WTC11 (cell line): ENCODE results near the gene ALKBH8. TPM values are rescaled to one million over a fixed set of nuclear protein-coding genes. Genes with fewer than 3 reads are reported as not detected.

ENCODE experiments used
- ATAC-seq: fragments of 200-7000 bp; cut with Tn5 transposase; 2 replicates; pipeline ENCODE4 v1.10.0; 2021; ENCODE audit warnings: mild to moderate bottlenecking, moderate library complexity
- CTCF ChIA-PET: fragments of 300-600 bp; sonication (Branson Sonifier 250); formaldehyde crosslinking; loops from one replicate; lab custom pipeline; 2021; ENCODE audit warnings: antibody characterized with exemption; lab: Charles Lee
- POLR2A ChIA-PET: fragments of 350-600 bp; sonication (Branson Sonifier 250); formaldehyde crosslinking; loops from one replicate; lab custom pipeline; 2021; ENCODE audit warnings: antibody characterized with exemption; lab: Charles Lee
- DNase-seq: peaks from one replicate; pipeline ENCODE4 v3.0.0; 2021; ENCODE audit warnings: low spot score
- H3K27ac Mint-ChIP-seq: 2 replicates; pipeline ENCODE4 v1.8.0; 2021; ENCODE audit warnings: mixed read lengths
- H3K27me3 Mint-ChIP-seq: 2 replicates; pipeline ENCODE4 v1.8.0; 2021; ENCODE audit warnings: low read depth, mild to moderate bottlenecking, moderate library complexity, mixed read lengths
- H3K36me3 Mint-ChIP-seq: 2 replicates; pipeline ENCODE4 v1.8.0; 2021; ENCODE audit warnings: mixed read lengths
- H3K4me1 Mint-ChIP-seq: 2 replicates; pipeline ENCODE4 v1.8.0; 2022; ENCODE audit warnings: mixed read lengths
- H3K4me3 Mint-ChIP-seq: 2 replicates; pipeline ENCODE4 v1.8.0; 2021; ENCODE audit warnings: mild to moderate bottlenecking, moderate library complexity, mixed read lengths
- H3K9me3 Mint-ChIP-seq: 2 replicates; pipeline ENCODE4 v1.8.0; 2021; ENCODE audit warnings: mixed read lengths
- AFF4 ChIP-seq: sonication (generic); formaldehyde crosslinking; IDR thresholded peaks from 2 replicates; pipeline ENCODE4 v1.8.1; 2023; ENCODE audit warnings: mild to moderate bottlenecking, missing genetic modification reagents, borderline replicate concordance
- ATF6 ChIP-seq: sonication (generic); formaldehyde crosslinking; IDR thresholded peaks from 2 replicates; pipeline ENCODE4 v1.8.1; 2023; ENCODE audit warnings: mild to moderate bottlenecking, missing genetic modification reagents
- CDX4 ChIP-seq: fragments of 250-450 bp; sonication (Bioruptor Pico); IDR thresholded peaks from 2 replicates; pipeline ENCODE4 v1.9.0; 2021; ENCODE audit warnings: moderate library complexity, mild to moderate bottlenecking, inconsistent platforms, borderline replicate concordance
- ELF4 ChIP-seq: sonication (generic); formaldehyde crosslinking; IDR thresholded peaks from 2 replicates; pipeline ENCODE4 v1.8.1; 2022; ENCODE audit warnings: low read depth, mild to moderate bottlenecking, moderate library complexity, missing genetic modification reagents
- FOXJ3 ChIP-seq: sonication (generic); formaldehyde crosslinking; IDR thresholded peaks from 2 replicates; pipeline ENCODE4 v1.9.0; 2021; ENCODE audit warnings: missing genetic modification reagents, mild to moderate bottlenecking, borderline replicate concordance
- FOXK1 ChIP-seq: sonication (generic); formaldehyde crosslinking; IDR thresholded peaks from 2 replicates; pipeline ENCODE4 v1.8.0; 2022; ENCODE audit warnings: mild to moderate bottlenecking, moderate library complexity, missing genetic modification reagents
- FOXP4 ChIP-seq: sonication (generic); formaldehyde crosslinking; IDR thresholded peaks from 2 replicates; pipeline ENCODE4 v1.8.0; 2022; ENCODE audit warnings: mild to moderate bottlenecking, missing genetic modification reagents
- GTF2I ChIP-seq: fragments of 250-450 bp; sonication (Bioruptor Pico); conservative IDR thresholded peaks from 2 replicates; pipeline ENCODE4 v1.4.0; 2021; ENCODE audit warnings: mild to moderate bottlenecking
- IRF1 ChIP-seq: sonication (generic); formaldehyde crosslinking; IDR thresholded peaks from 2 replicates; pipeline ENCODE4 v1.8.0; 2023; ENCODE audit warnings: missing genetic modification reagents
- JAZF1 ChIP-seq: fragments of 250-450 bp; sonication (Bioruptor Pico); IDR thresholded peaks from 2 replicates; pipeline ENCODE4 v1.9.0; 2021; ENCODE audit warnings: moderate library complexity, mild to moderate bottlenecking, inconsistent platforms
- NFE2L1 ChIP-seq: sonication (generic); formaldehyde crosslinking; IDR thresholded peaks from 2 replicates; pipeline ENCODE4 v1.8.1; 2023; ENCODE audit warnings: missing genetic modification reagents
- NFYB ChIP-seq: sonication (generic); formaldehyde crosslinking; conservative IDR thresholded peaks from 2 replicates; pipeline ENCODE4 v1.8.0; 2022; ENCODE audit warnings: low read depth, missing genetic modification reagents
- NR3C1 ChIP-seq: sonication (generic); formaldehyde crosslinking; conservative IDR thresholded peaks from 2 replicates; pipeline ENCODE4 v1.8.1; 2023; ENCODE audit warnings: low read depth, mild to moderate bottlenecking, missing genetic modification reagents
- USF1 ChIP-seq: sonication (generic); formaldehyde crosslinking; IDR thresholded peaks from 2 replicates; pipeline ENCODE4 v1.8.0; 2022; ENCODE audit warnings: mild to moderate bottlenecking, missing genetic modification reagents
- ZNF138 ChIP-seq: sonication (generic); formaldehyde crosslinking; conservative IDR thresholded peaks from 2 replicates; pipeline ENCODE4 v1.8.1; 2022; ENCODE audit warnings: mild to moderate bottlenecking, moderate library complexity, missing genetic modification reagents
- ZNF219 ChIP-seq: sonication (generic); formaldehyde crosslinking; IDR thresholded peaks from 2 replicates; pipeline ENCODE4 v1.8.0; 2023; ENCODE audit warnings: missing genetic modification reagents, mild to moderate bottlenecking, borderline replicate concordance
- ZNF232 ChIP-seq: sonication (generic); formaldehyde crosslinking; IDR thresholded peaks from 2 replicates; pipeline ENCODE4 v1.8.0; 2022; ENCODE audit warnings: mild to moderate bottlenecking, missing genetic modification reagents
- total RNA-seq: library from RNA; stranded (reverse); gene quantifications from 3 replicates; pipeline ENCODE4 v1.2.3, GENCODE V29; 2021
- TF ChIP-seq, protein P1 (sequence below): fragments of 250-450 bp; sonication (Bioruptor Pico); IDR thresholded peaks from 2 replicates; pipeline ENCODE4 v1.8.0; 2021; ENCODE audit warnings: mild to moderate bottlenecking
- TF ChIP-seq, protein P2 (sequence below): sonication (generic); formaldehyde crosslinking; IDR thresholded peaks from 2 replicates; pipeline ENCODE4 v1.8.0; 2022; ENCODE audit warnings: mild to moderate bottlenecking, missing genetic modification reagents

Gene ALKBH8
- total RNA-seq, 1 experiment from 2014 or later, result 9.5 TPM

DNA sequence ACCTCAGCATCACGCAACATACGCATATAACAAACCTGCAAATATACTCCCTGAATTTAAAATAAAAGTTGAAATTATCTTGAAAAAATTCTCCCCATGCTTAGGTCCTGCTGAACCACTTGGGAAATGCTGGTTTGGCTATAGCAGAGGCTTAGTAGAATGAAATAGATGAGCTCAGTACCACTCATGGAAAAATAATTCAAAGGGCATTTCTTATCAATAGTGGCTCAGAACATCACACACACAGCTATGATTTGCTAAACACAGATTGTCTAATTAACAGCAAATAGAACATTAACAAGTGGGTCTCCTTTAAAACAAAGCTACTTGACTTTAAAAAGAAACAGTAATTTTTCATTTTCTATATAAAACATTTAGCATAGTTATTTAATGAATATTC lies 46.9 kb upstream of the ALKBH8 start (continued):
- TF ChIP-seq AFF4 (CRISPR knock-in tag), result no peak
- TF ChIP-seq FOXK1 (CRISPR knock-in tag), result no peak
- TF ChIP-seq ZNF219 (CRISPR knock-in tag), result no peak
- no peak for TF ChIP-seq FOXP4 (CRISPR knock-in tag)
- TF ChIP-seq NFE2L1 (CRISPR knock-in tag), result no peak

DNA sequence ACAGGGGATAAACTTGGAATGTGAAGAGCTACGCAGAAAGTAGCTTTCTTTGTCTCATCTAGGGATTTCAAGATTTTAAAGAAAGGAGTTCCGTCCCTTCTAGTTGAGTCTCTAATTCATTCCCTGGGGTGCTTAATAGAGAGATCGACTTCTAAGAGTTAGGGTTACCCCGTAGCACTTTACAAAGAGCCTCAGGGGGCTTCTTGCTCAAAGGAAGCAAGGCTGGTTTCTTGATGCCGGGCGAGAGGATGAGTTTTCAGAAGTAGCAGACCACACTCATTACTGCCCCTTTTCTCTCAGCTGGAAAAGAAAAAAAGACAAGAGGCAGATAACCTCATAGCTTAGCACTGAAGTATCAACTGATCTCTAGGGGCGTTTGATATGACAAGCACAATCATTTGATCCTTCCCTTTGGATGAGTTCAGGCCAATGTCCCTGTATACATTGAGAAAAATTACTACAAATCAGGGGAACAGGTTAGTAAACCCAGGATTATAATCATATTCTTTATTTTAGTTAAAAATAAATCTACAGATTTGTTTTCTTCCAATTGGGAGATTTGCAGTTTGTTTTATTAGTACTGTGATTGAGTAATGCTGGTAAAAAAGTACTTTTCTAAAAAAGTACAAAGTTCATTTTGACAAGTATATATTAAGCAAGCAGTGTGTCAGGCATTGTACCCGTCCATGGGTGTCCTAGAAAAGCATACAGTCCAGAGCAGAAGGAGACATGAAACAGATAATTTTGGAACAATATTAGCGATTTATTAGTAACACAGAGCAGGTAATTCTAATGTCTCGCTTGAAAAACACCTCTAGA lies 44.1 kb upstream of the ALKBH8 start:
- CTCF ChIA-PET, result interaction anchor here (0.7 to 1.7 kb wide), 7 partner anchors 10 to 307 kb away, joined by 3 to 9 read pairs (median 4); no protein-coding TSS in a partner anchor
- Mint-ChIP-seq H3K4me1 (peaks cover 35% of the 10 kb centered on the region), H3K36me3 (no peaks in the 10 kb centered on the region), H3K4me3 (no peak overlapping the region)
- POLR2A ChIA-PET, result no interaction called here
- peak; percentile 78 for ATAC-seq
- TF ChIP-seq ZNF138, result no peak
- TF ChIP-seq, all 79 proteins: peak for 0
- Mint-ChIP-seq H3K27ac (peak overlapping the region; percentile 19; the same call in 1 of the 2 replicates), H3K9me3 (no peaks in the 10 kb centered on the region), H3K27me3 (peaks cover 9% of the 10 kb centered on the region)
- DNase-seq, result no peak

DNA sequence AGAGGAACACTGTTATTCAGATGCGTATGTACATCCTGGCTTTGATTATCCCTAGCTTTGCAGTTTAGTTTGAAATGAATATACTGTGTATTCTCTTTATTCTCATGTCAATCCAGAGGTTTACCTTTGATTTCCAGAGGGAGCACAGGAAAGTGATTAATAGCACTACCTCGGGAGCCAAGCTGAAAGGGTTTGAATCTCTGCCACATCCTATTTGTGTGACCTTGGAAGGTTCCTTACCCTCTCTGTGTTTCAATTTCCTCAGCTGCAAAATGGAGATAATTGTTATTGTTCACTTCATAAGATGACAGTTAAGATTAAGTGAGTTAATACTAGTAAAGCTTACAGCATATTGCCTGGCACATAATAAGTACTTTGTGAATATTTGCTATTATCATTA lies 43.3 kb upstream of the ALKBH8 start:
- peaks cover 9% of the 10 kb centered on the region for H3K27me3 Mint-ChIP-seq
- ChIA-PET POLR2A (no interaction called here), CTCF (interaction anchor here (0.7 to 1.7 kb wide), 8 partner anchors 9 to 308 kb away, joined by 3 to 9 read pairs (median 4); no protein-coding TSS in a partner anchor)
- no peak overlapping the region for H3K27ac Mint-ChIP-seq
- H3K4me3 Mint-ChIP-seq, result no peak overlapping the region
- DNase-seq (no peak), ATAC-seq (no peak)
- peaks cover 42% of the 10 kb centered on the region for H3K4me1 Mint-ChIP-seq
- TF ChIP-seq CDX4 (CRISPR knock-in tag) (no peak), ZNF219 (CRISPR knock-in tag) (no peak), GTF2I (CRISPR knock-in tag) (no peak), ATF6 (CRISPR knock-in tag) (no peak), USF1 (no peak), FOXJ3 (CRISPR knock-in tag) (no peak), JAZF1 (CRISPR knock-in tag) (no peak), NR3C1 (no peak), ELF4 (CRISPR knock-in tag) (no peak), NFYB (CRISPR knock-in tag) (no peak), IRF1 (CRISPR knock-in tag) (no peak), ZNF232 (no peak)
- TF ChIP-seq, protein P1, sequence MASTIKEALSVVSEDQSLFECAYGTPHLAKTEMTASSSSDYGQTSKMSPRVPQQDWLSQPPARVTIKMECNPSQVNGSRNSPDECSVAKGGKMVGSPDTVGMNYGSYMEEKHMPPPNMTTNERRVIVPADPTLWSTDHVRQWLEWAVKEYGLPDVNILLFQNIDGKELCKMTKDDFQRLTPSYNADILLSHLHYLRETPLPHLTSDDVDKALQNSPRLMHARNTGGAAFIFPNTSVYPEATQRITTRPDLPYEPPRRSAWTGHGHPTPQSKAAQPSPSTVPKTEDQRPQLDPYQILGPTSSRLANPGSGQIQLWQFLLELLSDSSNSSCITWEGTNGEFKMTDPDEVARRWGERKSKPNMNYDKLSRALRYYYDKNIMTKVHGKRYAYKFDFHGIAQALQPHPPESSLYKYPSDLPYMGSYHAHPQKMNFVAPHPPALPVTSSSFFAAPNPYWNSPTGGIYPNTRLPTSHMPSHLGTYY (CRISPR knock-in tag), result no peak
- TF ChIP-seq, protein P2, sequence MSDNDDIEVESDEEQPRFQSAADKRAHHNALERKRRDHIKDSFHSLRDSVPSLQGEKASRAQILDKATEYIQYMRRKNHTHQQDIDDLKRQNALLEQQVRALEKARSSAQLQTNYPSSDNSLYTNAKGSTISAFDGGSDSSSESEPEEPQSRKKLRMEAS (CRISPR knock-in tag), result no peak
- H3K36me3 Mint-ChIP-seq, result no peaks in the 10 kb centered on the region
- H3K9me3 Mint-ChIP-seq, result no peaks in the 10 kb centered on the region
